ENCODE results near the gene HEATR9. TPM values are rescaled to one million over a fixed set of nuclear protein-coding genes. Genes with fewer than 3 reads are reported as not detected.
A peak's percentile ranks its signal among the peaks of the same experiment; 100 is the strongest.

Gene HEATR9
- total and polyA plus RNA-seq, 12 donors: not detected

GRCh38 chr17:35889818-35890773 is 21.4 kb upstream of the HEATR9 start:
- peak in 1 of 8 donors; percentile 35 for ATAC-seq
- H3K9me3 ChIP-seq: no peaks in the 10 kb centered on the region
- H3K27ac ChIP-seq: peak overlapping the region in 1 of 10 donors; percentile 79
- DNase-seq: no peak
- intact Hi-C loops (cut with DNase I): no loop called here
- TF ChIP-seq, protein P1, sequence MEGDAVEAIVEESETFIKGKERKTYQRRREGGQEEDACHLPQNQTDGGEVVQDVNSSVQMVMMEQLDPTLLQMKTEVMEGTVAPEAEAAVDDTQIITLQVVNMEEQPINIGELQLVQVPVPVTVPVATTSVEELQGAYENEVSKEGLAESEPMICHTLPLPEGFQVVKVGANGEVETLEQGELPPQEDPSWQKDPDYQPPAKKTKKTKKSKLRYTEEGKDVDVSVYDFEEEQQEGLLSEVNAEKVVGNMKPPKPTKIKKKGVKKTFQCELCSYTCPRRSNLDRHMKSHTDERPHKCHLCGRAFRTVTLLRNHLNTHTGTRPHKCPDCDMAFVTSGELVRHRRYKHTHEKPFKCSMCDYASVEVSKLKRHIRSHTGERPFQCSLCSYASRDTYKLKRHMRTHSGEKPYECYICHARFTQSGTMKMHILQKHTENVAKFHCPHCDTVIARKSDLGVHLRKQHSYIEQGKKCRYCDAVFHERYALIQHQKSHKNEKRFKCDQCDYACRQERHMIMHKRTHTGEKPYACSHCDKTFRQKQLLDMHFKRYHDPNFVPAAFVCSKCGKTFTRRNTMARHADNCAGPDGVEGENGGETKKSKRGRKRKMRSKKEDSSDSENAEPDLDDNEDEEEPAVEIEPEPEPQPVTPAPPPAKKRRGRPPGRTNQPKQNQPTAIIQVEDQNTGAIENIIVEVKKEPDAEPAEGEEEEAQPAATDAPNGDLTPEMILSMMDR (IDR thresholded peaks at IDR 0.05): no peak
- no peaks in the 10 kb centered on the region for H3K27me3 ChIP-seq
- H3K4me3 ChIP-seq: no peak overlapping the region
- WGBS, 2 donors: 72 to 75% methylated on average over 2 of the region's 2 CpGs
- peaks cover 0 to 39% (median 3%) of the 10 kb centered on the region in 9 donors for H3K4me1 ChIP-seq
- no peaks in the 10 kb centered on the region for H3K36me3 ChIP-seq

- intact Hi-C loops (cut with DNase I): no loop called here
- WGBS, 2 donors: 88 to 89% methylated on average over 2 of the region's 2 CpGs
- no peaks in the 10 kb centered on the region for H3K9me3 ChIP-seq
Observed at GRCh38 chr17:35889241-35889640, 20.6 kb upstream of the HEATR9 start.

GRCh38 chr17:35879773-35880654 is 11.3 kb upstream of the HEATR9 start, which contains the start of gene CCL5:
TSS of gene CCL5 (minus strand) at chr17:35880360.
- DNase-seq (no peak), ATAC-seq (peak in 5 of 8 donors; percentile 24 to 71 (median 38))
- intact Hi-C loops (cut with DNase I): no loop called here
- Histone ChIP-seq H3K27ac (peak within 1 kb of the TSS in 1 of 10 donors; percentile 57), H3K4me3 (peak within 1 kb of the TSS in 1 of 10 donors; percentile 49), H3K36me3 (no peaks in the 10 kb centered on the region), H3K9me3 (no peaks in the 10 kb centered on the region), H3K27me3 (no peaks in the 10 kb centered on the region), H3K4me1 (peaks cover 0 to 23% (median 0%) of the 10 kb centered on the region in 9 donors)
- TF ChIP-seq, protein P1 (IDR thresholded peaks at IDR 0.05): no peak
- 56 to 69% methylated on average over 11 of the region's 11 CpGs for WGBS, 2 donors

More at GRCh38 chr17:35889241-35889640, 20.6 kb upstream of the HEATR9 start:
- DNase-seq (no peak), ATAC-seq (no peak)
- Histone ChIP-seq H3K27ac (peak overlapping the region in 1 of 10 donors; percentile 79), H3K36me3 (no peaks in the 10 kb centered on the region), H3K4me1 (peaks cover 0 to 39% (median 3%) of the 10 kb centered on the region in 9 donors), H3K27me3 (no peaks in the 10 kb centered on the region), H3K4me3 (no peak overlapping the region)
- TF ChIP-seq, protein P1 (IDR thresholded peaks at IDR 0.05): no peak

GRCh38 chr17:35878361-35878760 is 9.7 kb upstream of the HEATR9 start:
- Histone ChIP-seq H3K9me3 (no peaks in the 10 kb centered on the region), H3K27me3 (no peaks in the 10 kb centered on the region), H3K36me3 (no peaks in the 10 kb centered on the region), H3K4me1 (peaks cover 0 to 26% (median 0%) of the 10 kb centered on the region in 9 donors), H3K4me3 (peak overlapping the region in 1 of 10 donors; percentile 49), H3K27ac (peak overlapping the region in 1 of 10 donors; percentile 57)
- ATAC-seq (no peak), DNase-seq (no peak)
- intact Hi-C loops (cut with DNase I): no loop called here
- TF ChIP-seq, protein P1 (IDR thresholded peaks at IDR 0.05): no peak
- 74 to 76% methylated on average over 4 of the region's 4 CpGs for WGBS, 2 donors
